SH-SY5Y (cell line): ENCODE results near the gene VAV2.
A peak's percentile ranks its signal among the peaks of the same experiment; 100 is the strongest.

ENCODE experiments used
- GATA2 ChIP-seq: IDR thresholded peaks from 2 replicates; pipeline ENCODE4 v1.6.1; 2011; ENCODE audit warnings: mild to moderate bottlenecking, low read depth, low read length
- GATA3 ChIP-seq: IDR thresholded peaks from 2 replicates; pipeline ENCODE4 v1.6.1; 2011; ENCODE audit warnings: low read depth, mild to moderate bottlenecking, low read length, moderate library complexity

The VAV2 gene

GRCh38 chr9:134024214-134024792 lies 32.2 kb upstream of the VAV2 start:
- no peak for TF ChIP-seq GATA2
- no peak for TF ChIP-seq GATA3

GRCh38 chr9:134014946-134015345 lies 22.8 kb upstream of the VAV2 start:
- TF ChIP-seq GATA3 (no peak), GATA2 (no peak)

GRCh38 chr9:134011401-134011800 lies 19.3 kb upstream of the VAV2 start:
- no peak for TF ChIP-seq GATA2

- TF ChIP-seq GATA2 (0 out of 2 replicates have a peak, but pooled peaks have one; percentile 33), GATA3 (no peak)
Observed at GRCh38 chr9:134010310-134011173, 18.4 kb upstream of the VAV2 start.

GRCh38 chr9:134007571-134007970 lies 15.4 kb upstream of the VAV2 start:
- TF ChIP-seq GATA3 = no peak
- TF ChIP-seq GATA2 = no peak

- TF ChIP-seq GATA2 = peak; percentile 91
- no peak; the same call in 1 of the 2 replicates for TF ChIP-seq GATA3
Observed at GRCh38 chr9:134007150-134007549, 15.0 kb upstream of the VAV2 start.

GRCh38 chr9:134005381-134005780 lies 13.3 kb upstream of the VAV2 start:
- TF ChIP-seq GATA2 (no peak), GATA3 (no peak)

- TF ChIP-seq GATA3 (no peak), GATA2 (no peak)
Observed at GRCh38 chr9:134004881-134005280, 12.8 kb upstream of the VAV2 start.

GRCh38 chr9:134004131-134004873 lies 12.2 kb upstream of the VAV2 start:
- TF ChIP-seq GATA3 (no peak), GATA2 (no peak)

- TF ChIP-seq GATA2 (no peak), GATA3 (no peak)
Observed at GRCh38 chr9:134003237-134003636, 11.1 kb upstream of the VAV2 start.

GRCh38 chr9:134002796-134003195 lies 10.7 kb upstream of the VAV2 start:
- TF ChIP-seq GATA2 = no peak
- no peak for TF ChIP-seq GATA3

GRCh38 chr9:133999851-134000265 lies 7.7 kb upstream of the VAV2 start:
- TF ChIP-seq GATA3 (no peak), GATA2 (no peak)

- TF ChIP-seq GATA2 (no peak), GATA3 (no peak)
Observed at GRCh38 chr9:133998915-133999595, 6.9 kb upstream of the VAV2 start.

- TF ChIP-seq GATA2 (no peak), GATA3 (no peak)
Observed at GRCh38 chr9:133997584-133997983, 5.5 kb upstream of the VAV2 start.
